HG03175 (cell line): Measurements from ENCODE around the gene MAGI1.

Experiments used
- ATAC-seq: cut with Tn5 transposase; IDR thresholded peaks from one replicate; pipeline ENCODE4 v1.9.1; 2021; ENCODE audit warnings: mild to moderate bottlenecking, moderate library complexity; ENCODE audit not compliant: unreplicated experiment

The MAGI1 gene

DNA sequence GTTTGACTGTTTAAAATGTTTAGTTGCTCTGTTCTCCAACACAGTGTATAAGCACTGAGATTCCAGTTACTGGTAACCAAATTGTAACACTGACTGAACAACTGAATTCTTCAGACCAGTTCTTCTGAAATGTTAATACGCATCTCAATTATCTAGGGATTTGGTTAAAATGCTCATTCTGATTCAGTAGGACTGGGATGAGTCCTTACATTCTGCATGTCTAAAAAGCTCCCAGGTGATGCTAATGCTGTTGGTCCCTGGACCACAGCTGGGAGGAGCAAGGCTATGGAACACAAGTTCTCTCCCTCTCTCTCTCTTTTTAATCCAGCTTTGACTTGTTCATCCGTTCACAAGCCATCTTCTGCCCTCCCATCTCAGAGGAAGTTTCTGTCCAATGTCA lies 380.3 kb downstream of the MAGI1 start:
- ATAC-seq, result no peak

DNA sequence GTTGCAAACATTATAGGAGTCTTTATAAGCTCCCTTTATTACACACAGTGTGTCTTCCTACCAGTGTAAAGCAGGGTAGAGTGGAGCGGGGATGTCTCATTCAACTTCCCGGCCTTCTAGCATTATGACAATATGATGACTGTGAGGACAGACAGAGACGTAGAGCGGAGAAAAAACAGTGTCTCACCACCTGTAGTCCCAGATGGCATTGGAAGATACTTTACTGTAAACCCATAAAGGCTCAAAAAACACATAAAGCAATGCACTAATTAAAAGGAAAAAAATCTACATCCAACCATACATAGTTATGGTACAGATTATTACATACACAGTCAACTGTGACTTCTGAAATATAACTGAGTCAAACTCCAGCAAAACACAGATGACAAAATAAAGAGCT lies 383.7 kb downstream of the MAGI1 start:
- ATAC-seq, result no peak

DNA sequence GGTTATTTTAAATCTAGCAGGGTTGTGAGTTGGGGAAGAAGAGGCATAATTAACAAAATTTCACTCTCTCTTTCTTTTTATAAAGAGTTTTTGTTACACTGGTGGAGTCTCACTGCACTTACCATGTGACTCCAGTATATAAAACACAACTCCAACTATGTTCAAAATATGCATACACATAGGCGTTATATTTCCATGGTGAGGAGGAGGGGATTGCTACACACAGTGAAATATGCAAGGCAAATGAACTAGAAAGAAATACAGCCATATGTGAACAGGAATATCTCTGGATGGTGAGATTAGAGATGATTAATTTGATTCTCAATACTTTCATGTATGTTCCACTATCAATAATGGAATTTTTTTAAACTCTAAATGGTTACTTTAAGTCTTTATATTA lies 385.0 kb downstream of the MAGI1 start:
- no peak for ATAC-seq

DNA sequence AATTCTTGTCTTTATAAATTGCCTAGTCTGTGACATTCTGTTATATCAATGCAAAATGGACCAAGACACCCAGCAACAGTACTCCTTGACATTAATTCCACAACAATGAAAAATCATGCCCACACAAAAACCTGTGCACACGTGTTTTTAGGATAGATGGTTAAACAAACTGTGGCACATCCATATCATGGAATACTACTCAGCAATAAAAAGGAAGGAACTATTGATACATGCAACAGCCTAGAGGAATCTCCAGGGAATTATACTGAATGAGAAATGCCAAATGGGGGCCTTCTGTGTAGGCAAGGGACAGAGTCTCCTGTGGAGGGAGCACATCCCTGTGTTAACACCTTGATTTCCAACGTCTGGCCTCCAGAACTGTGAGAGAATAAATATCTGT lies 388.5 kb downstream of the MAGI1 start:
- ATAC-seq, result no peak

DNA sequence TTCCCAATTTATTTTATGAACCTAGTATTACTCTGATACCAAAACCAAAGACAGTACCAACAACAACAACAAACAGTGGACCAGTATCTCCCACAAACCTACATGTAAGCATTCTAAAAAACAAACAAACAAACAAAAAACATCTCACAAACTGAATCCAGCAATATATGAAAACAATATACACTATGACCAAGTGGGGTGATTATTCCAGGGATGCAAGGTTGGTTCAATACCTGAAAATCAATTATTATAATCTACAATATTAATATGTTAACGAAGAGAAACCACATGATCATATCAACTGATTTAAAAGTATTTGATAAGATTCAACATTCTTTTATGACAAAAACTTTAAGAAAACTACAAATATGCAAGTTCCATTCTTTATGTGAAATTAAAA lies 391.3 kb downstream of the MAGI1 start:
- ATAC-seq, result no peak

DNA sequence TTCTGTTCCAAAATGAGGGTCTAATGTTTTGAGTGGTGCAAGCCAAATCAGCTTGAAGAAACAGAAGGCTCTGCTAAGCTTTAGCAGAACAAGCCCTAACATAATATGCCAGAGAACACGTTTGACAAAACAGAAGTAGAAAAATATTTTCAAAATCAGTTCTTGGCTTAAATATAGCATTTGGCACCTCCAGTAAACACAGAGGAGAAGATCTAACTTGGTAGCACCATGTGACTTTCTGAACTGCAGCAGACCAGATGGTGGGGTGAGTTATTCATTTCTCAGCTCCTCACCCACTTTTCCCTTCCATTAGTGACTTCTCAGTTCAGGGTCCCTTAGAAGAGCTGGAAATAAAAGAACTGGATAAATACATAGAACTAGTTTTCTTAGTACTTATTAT lies 395.8 kb downstream of the MAGI1 start:
- no peak for ATAC-seq

DNA sequence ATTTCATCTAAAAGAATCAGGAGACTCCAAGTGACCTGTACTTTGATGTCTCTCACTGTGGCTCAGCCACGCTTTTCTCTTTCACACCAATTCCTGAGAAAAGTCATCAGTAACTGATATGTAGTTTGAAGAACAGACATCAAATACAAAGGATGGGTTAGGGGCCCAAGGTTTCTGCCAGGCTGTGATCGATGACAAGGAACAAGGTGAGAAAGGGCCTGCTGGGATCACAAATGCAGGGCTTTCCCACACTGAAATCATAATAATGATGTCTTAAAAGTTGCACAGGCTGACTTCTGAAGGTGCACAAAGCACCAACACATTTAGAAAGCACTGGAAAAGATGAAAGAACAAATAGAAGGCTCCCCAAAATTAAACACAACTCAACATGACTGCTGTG lies 396.9 kb downstream of the MAGI1 start:
- ATAC-seq, result no peak

DNA sequence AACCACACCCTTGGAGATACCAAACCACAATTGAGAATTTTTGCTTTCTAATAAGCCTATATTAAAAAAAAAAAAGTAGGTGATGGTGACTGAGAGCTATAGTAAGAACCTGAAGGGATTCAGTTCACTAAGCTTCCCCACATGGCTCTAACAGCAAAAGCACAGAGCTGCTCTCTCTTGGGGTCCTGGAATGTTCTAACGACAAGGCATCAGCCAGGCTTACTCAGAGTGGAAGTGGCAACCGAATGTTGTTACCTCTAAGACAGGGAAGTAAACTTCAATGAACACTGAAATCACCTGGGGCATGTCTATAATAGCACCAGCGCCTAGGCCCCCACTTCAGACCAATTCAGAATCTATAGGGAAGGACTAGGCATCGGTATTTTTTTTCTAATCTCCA lies 397.7 kb downstream of the MAGI1 start:
- ATAC-seq, result no peak

DNA sequence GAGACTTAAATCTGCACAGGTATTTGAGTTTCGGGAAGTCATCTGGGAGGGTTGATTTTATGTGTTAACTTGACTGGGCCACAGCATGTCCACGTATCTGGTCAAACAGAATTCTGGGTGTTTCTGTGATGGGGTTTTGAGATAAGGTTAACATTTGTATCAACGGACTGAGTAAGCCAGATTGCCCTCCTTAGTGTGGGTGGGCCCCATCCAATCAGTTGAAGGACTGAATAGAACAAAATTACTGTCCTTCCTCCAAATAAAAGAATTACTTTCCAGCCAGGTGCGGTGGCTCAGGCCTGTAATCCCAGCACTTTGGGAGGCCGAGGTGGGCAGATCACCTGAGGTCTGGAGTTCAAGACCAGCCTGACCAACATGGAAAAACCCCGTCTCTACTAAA lies 399.3 kb downstream of the MAGI1 start:
- ATAC-seq, result no peak

DNA sequence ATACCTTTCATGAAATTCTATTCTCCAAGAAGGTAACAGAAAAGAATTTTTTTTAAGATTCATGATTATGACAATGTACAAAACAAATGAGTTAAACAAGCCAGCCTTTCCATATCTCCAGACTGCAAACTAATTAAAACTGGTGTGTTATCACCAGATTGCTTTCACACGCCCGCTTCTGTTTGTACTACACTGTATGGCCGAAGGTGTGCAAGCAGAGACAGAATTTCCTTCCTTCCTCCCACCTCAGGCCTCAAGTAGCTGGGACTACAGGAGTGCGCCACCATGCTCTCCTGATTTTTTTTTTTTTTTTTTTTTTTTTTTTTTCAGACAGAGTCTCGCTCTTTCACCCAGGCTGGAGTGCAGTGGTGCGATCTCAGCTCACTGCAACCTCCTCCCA lies 400.4 kb downstream of the MAGI1 start:
- no peak for ATAC-seq

DNA sequence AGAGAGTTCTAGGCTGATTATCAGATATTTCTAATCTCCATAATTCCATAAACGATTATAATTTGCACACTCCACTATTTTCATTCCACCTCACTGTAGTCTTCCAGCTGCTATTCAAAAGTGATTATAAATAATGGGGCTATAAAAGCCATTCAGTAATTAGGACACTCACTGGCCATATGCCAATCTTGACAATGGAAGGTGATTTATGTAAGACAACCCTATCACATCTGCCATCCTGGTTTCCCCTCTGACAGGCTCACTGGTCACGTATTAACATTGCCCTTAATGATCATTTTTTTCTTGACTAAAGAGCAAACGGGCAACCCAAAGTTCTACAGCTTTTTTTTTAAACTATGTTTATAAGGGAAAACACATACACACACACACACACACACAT lies 402.4 kb downstream of the MAGI1 start:
- no peak for ATAC-seq

DNA sequence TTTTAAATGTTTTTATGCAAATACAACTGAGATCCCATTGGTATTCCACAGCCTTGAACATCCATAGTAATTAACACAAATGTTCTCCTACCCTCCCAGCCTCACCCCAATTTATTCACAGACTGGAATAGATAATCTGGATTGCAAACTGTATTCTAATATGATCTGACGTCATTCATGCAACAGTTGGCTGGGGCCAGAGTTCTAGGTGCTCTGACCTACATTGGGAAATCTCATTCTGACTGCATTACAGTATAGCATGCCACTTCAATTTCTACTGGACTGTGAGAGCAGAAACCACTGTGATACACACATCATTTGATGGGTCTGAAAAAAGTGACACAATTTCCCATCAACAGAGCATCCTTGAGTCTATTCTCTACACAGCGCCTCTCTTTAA lies 403.1 kb downstream of the MAGI1 start:
- no peak for ATAC-seq

DNA sequence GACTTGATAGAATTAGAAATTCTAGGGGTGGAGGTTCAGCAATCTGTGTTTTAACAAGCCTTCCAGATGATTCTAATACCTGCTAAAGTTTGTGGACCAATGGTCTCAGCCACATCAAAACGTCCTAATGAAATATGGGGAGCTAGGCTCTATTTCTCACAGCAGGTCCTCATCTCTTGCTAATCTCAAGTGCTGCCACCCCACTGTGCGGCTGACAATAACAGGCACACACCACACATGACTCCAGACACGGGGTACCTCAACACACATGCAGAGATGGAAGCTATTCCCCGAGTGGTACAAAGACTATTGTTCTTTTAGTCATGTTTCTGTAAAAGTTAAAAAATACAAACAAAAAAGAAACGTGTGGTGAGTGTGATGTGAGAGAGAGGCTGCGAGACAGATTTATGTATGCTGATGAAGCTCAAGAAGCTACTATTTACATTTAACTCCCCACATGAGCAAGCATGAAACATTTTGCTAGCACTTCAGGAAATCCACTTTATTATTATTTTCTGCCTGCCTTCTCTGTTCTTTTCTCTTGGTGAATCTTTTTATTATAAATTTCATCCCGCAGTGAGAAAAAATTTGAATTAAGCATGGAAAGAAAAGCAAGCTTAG lies 405.6 kb downstream of the MAGI1 start:
- ATAC-seq, result no peak

DNA sequence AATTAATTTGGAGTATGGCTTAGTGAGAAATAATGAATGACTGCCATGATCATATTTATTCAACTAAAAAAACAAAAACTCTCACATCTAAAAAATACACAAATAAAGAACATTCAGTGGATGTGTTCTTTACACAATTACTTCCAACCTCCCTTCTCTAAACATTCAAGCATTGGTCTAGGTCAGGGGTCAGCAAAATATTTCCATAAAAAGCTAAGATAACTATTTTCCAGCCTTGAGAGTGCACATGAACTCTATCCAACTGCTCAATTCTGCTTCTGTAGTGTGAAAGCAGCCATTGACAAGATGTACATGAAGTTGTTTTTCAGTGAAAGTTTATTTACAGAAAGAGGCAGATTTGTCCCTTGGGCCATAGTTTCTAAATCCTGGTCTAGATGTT lies 406.3 kb downstream of the MAGI1 start:
- ATAC-seq, result no peak

DNA sequence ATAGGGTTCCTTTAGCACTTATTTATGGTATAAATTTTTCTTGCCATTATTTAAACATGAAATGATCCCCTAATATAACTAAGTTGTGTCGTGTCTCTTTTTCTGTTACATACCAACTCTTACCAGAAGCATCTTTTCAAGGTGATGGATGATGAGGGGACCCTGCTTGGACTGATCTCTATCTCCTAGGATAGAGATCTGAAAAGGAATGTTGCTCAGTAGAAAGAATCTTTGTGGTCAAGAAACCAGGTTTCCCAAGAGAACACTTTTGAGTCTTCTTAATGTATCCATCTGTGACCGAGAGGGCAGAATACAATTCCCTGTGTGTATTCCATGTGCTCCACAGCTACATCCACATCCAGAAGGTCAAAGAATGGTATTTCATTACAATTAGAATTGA lies 409.7 kb downstream of the MAGI1 start:
- no peak for ATAC-seq

DNA sequence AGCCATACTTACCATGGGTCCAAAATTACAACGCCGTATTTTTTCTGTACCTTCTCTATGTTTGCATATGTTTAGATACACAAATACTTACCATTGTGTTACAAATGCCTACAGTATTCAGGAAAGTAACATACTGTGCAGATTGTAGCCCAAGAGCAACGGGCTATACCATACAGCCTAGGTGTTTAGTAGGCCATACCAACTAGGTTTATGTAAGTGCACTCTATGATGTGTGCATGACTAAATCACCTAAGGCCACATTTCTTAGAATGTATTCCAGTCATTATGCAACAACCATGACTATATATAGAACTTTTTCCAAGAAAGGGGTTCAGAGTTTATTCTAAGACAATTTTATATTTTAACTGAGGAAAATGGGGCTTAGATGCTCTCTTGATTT lies 411.7 kb downstream of the MAGI1 start:
- no peak for ATAC-seq

DNA sequence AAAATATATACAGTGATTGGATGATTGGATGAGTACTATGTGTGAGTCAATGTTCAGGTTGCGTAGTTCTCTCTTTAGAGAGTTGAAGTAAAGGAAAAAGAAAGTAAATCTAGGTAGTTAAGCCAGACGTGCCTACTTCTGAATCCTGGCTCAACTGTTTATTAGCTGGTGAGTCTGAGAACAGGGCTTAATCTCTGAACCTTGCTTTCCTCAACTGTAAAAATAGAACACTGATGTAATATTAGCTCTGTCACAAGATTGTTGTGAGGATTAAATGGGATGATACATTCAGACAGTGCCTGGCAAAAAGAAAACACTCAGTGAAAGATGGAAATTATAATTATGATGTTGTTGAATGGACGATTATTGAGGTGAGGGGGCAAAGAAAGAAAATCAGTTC lies 413.4 kb downstream of the MAGI1 start:
- no peak for ATAC-seq

DNA sequence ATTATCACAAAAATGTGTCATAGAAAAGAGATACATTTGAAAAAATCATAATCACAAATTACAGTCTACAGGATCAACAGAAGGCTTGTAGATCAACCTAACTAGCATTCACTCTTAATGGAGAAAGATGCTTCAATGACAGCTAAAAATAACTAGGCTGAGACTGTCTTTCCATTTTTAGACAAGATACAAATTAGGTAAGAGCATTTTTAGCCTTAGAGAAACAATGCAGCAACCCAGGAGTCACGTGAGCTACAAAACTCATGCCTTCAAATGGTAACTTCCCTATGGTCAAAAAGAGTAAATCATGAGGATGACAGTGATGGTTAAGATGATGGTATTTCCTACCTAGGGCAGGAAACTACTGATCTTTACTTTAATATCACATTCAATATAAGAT lies 415.4 kb downstream of the MAGI1 start:
- no peak for ATAC-seq

DNA sequence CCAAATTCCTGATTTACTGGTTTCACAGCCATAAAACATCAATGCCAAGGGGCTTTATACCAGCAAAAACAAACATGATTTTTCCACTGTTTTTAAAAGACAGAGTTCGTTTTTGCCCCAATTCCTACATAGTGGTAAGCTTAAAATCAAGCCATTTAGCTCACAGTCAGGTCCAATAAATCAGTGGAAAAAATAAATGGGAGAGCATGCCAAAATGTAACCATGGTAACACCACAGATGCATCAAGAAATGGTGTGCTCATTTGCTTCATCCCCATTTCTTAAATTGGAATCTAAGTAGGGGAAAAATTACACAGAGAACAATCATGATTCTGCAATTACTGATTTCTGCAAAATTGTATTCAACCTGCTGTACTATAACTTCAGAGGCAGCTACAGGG lies 418.8 kb downstream of the MAGI1 start:
- no peak for ATAC-seq

DNA sequence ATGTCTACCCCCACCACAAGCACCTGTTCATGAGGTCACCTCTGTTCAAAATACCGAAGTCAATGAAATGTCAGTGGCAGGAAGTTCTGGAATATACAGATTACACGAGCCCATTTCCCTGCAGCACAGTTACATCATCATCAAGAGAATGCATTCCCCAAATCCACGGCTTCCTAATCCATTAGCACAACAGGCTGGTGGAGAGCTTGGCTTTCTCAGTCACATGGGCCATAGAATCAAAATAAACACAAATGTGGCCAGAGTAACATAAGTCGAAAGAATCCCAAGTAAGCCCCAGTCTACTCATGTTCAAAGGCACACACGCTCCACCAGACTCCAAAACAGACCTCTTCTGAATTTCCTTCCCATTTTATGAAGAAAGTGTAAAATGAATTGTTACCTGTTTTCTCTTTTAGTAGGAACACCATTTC lies 419.3 kb downstream of the MAGI1 start:
- ATAC-seq, result no peak

DNA sequence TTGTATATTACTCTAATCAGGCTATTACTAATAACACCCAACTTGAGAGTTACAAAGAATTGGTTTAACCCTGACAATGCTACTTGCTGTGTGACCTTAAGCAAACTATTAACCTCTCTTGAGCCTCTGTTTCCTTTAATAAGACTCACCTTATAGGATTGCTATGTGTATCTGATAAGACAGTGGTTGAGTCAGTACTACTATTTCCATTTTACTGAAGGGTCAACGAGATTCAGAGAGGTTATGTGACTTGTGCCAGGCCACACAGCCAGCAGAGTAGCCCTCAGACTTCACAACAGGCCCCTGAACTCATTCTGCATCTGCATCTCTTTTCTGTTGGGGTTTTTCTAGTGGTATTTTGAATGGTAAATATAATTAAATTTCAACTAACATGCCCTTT lies 420.1 kb downstream of the MAGI1 start:
- ATAC-seq, result no peak

DNA sequence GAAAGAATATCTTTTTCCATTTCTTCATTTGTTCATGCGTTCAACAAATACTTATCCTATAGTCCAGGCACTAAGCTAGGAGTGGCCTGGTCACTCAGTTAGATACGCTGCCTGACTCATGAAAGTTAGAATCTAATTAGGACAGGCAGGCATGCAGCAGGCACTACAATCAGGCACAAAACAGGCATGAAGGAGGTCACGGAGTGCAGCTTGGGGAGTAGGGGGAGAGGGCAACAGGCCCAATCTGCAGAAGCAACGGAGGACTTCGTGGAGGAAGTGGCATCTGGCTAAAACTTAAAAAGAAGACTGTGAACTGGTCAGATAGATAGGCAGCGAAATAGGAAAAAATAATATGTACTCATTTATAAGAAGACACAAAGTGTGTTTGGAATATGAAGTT lies 420.9 kb downstream of the MAGI1 start:
- ATAC-seq, result no peak

DNA sequence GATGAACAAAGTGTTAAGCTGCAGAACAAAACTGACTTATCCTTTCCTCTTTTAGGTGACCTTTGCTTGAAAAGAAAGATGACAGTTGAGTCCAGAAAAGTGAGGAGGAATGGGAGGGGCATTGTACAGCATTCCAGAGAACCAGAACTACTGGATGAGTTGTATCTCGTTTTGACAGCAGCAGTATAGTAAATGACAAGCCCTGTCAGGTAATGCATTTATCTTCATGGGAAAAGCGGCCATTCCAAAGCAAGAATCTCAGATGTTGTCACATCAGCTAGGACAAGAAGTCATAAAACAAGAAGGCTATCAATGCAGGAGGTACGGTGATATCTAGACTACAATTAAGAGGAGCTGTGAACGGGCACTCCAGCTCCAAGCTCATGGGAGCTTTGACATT lies 421.5 kb downstream of the MAGI1 start:
- no peak for ATAC-seq

DNA sequence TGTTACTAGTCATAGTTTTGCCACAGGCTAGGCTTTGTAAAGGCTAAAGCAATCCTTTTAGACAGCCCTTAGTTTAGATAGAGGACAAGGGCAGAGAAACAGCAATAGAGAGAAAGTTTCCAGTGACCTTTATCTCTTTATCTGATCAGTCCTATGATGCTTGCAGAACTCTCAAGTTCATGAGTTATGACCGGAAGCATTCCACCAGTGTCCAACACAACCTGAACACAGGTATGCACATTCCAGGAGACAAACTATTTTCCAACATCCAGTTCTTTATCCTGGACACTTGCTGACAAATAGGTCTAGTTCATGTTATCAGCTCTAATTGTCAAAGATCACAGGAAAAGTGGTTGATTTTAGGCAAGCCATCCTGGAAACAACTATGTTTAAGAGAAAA lies 422.2 kb downstream of the MAGI1 start:
- no peak for ATAC-seq
